NCI-H128 (cell line): ENCODE measurements around the gene GATAD2A.

ENCODE experiments used
- DNase-seq: peaks from one replicate; lab custom pipeline; 2025; ENCODE audit not compliant: unreplicated experiment; lab: John Stamatoyannopoulos, UW

The GATAD2A gene

DNA sequence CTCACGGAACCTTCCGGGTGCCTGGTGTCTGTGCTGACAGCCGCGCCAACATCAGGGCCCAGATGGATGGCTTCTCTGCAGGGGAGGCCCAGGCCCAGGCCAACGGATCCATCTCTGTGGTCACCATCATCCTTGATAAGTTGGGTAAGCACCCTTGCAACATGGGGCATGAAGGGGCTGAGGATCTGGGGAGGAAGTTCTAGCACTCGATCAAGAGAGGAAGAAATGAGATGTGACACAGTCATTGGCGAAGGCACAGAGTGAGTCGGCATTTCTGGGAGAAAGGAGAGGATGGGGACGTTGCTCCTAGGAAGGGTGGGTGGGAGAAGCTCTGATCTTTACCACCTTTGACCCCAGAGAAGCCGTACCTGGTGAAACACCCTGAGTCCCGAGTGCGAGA is 137.0 kb downstream of the GATAD2A start:
- no peak for DNase-seq

DNA sequence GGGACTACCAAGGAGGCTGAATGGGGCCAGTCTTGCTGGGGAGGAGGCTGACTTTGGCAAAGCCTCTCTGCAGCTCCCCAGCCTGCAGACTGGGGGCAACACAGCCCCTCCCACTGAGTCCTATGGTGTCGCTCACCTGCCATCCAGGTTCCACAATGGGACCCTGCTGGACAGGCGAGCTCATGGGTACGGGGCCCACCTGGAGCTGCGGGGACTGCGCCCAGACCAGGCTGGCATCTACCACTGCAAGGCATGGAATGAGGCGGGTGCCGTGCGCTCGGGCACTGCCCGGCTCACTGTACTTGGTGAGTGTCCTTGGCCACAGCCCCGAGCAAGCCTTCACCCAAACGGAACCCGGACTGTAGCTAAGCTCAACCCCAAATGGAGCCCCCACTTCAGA is 137.6 kb downstream of the GATAD2A start:
- DNase-seq = no peak

DNA sequence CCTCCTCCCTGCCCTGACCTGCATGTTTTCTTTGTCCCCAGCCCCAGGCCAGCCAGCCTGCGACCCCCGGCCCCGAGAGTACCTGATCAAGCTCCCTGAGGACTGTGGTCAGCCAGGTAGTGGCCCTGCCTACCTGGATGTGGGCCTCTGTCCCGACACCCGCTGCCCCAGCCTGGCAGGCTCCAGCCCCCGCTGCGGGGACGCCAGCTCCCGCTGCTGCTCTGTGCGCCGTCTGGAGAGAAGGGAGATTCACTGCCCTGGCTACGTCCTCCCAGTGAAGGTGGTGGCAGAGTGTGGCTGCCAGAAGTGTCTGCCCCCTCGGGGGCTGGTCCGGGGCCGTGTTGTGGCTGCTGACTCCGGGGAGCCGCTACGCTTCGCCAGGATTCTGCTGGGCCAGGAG is 138.2 kb downstream of the GATAD2A start:
- DNase-seq = no peak

DNA sequence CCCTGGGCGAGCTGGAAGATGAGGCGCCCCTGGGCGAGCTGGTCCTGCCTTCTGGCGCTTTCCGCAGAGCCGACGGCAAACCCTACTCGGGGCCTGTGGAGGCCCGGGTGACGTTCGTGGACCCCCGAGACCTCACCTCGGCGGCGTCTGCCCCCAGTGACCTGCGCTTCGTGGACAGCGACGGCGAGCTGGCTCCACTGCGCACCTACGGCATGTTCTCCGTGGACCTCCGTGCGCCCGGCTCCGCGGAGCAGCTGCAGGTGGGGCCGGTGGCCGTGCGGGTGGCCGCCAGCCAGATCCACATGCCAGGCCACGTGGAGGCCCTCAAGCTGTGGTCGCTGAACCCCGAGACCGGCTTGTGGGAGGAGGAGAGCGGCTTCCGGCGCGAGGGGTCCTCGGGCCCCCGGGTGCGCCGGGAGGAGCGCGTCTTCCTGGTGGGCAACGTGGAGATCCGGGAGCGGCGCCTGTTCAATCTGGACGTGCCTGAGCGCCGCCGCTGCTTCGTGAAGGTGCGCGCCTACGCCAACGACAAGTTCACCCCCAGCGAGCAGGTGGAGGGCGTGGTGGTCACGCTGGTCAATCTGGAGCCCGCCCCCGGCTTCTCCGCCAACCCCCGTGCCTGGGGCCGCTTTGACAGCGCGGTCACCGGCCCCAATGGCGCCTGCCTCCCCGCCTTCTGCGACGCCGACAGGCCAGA is 138.9 kb downstream of the GATAD2A start:
- DNase-seq = no peak

DNA sequence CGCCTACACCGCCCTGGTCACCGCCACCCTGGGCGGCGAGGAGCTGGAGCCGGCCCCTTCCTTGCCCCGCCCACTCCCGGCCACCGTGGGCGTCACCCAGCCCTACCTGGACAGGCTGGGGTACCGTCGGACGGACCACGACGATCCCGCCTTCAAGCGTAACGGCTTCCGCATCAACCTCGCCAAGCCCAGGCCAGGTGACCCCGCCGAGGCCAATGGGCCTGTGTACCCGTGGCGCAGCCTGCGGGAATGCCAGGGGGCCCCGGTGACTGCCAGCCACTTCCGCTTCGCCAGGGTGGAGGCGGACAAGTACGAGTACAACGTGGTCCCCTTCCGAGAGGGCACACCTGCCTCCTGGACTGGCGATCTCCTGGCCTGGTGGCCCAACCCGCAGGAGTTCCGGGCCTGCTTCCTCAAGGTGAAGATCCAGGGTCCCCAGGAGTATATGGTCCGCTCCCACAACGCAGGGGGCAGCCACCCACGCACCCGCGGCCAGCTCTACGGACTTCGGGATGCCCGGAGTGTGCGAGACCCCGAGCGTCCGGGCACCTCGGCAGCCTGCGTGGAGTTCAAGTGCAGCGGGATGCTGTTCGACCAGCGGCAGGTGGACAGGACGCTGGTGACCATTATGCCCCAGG is 139.6 kb downstream of the GATAD2A start:
- no peak for DNase-seq

DNA sequence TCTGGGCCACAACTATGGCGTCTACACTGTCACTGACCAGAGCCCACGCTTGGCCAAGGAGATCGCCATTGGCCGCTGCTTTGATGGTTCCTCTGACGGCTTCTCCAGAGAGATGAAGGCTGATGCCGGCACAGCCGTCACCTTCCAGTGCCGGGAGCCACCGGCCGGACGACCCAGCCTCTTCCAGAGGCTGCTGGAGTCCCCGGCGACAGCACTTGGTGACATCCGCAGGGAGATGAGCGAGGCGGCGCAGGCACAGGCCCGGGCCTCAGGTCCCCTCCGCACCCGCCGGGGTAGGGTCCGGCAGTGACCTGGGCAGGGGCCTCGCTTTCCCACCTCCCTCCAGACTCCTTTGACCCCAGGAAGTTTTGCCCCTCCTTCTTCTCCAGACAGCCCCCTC is 140.2 kb downstream of the GATAD2A start:
- DNase-seq = no peak

DNA sequence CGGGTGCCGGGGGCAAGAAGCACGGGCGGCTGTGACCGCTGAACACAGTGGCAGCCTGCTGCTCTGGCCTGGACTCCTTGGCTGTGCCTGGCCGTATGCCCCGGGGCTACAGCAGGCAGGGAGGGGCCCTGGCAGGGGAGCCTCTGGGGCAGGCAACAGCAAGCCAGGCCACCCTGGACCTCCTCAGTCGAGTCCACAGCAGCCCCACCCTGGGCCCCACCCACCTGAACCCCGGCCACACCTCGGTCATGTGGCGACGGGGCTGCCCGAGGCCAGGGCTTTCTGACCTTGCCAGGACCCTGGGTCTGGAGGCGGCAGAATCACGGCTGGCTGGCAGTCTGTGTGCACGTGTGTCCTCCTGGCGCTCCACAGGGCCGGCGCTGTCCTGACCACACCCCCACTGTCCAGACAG is 141.3 kb downstream of the GATAD2A start:
- no peak for DNase-seq

DNA sequence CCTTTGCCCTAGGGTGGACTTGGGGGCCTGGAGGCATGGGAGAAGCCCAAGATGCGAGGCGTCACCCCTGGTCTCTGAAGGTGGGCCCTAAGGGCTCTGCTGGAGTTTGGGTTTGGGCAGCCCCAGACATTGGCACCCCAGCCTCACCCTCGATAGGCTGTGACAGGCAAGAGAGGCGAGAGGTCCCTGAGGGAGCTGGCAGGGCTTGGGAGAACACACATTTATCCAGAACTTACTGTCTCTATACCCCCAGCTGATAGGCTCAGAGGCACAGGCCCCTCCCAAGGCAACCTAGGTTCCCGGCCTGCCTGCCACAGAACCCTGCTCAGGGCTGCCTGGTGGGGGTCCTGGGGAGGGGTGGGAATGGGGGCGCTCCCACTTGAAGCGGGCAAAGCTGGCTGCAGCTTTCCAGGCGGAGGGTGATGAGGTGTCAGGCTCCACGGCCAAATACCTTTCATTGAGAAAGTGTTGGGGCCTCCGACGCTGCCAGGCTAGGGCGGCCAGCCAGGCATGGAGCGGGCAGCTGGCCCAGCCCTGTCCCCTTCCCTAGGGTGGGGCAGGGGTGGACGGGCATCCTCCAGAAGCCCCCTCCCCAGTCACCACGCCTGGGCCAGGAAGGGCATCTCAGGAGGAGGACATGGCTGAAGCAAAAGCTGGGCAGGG is 142.3 kb downstream of the GATAD2A start:
- no peak for DNase-seq

DNA sequence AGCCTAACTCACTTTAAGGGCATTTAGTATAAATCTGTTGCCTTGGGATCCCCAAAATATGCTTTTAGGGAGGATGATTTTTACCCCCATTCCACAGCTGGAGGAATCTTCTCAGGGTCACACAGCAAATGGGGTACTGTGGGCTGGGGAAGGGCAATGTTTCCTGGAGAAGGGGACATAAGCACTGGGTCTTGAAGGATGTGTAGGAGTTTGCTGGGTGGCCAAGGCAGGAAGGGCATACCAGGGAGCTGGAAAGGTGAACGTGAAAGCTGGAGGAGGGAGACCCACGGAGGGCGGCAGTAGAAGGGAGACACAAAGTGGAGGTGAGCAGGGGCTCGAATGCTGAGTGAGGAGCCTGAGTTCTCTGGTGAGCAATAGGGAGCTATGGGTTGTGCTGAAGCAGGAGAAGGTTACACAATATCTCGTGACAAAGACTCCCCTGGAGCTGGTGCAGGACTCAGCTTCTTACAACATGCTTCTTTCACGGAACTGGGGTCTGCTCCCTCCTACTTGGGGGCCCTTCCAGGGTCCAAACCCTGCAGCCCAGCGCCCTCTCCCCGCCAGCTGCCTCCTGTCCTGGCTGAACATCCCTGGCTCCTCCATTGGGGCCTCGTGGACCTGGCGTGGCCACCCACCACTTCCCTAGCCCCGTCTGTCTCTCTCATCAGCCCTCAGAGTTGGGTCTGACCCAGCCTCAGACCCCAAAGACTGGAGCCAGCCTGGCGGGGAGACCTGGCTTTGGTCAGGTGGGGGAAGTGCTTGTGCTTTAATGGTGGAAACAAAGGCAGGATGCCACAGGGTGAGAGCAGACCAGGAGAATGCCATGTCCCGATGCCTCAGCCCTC is 143.7 kb downstream of the GATAD2A start:
- no peak for DNase-seq

DNA sequence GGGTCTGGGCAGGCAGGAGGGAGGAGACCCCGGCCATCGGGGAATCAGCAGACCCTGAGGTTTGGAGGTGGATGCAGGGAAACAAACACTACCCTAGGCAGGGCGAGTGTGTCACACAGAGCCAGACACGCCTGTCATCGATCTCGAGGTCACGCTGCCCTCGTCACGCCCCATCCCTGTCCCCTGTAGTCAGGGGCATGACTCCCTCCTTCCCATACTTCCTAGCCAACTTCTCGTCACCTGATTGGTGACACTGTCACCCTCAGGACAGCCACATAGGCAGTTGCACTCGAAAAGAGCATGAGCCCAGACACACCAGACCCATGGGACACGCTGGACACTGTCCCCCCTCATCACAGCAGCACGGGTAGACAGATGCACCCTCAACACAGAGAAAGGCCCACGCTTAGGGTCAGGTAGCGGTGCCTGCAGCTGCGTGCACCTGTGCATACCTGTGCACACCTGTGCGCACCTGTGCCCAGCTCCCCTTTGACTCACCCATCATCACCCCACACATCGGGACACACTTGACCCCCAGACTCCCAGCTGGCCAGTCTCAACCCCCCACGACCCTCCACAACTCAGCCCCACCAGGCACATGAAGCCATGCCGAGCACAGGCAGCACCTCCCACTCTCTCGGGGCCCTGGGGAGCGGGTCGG is 144.5 kb downstream of the GATAD2A start:
- DNase-seq = no peak

DNA sequence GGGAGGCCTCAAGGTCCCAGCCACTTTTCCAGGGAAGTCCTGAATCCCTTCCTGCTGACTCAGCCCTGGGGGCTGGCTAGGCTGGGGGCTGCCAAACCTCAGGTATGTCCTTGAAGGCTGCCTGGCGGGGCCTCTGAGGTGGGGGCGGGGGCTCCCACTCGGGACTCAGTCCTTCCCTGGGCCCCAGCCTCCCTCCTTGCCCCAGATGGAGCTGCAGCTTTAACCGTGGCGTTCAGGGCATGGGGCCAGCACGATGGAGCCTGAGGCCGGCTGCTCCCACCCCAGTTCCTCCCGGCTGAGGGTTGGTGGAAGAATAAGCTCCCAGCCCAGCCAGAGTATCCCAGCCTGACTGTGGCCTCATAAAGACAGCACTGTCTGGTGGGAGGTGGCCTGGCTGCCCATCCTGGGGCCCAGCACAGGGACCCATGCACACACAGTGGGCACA is 145.0 kb downstream of the GATAD2A start:
- DNase-seq = no peak

DNA sequence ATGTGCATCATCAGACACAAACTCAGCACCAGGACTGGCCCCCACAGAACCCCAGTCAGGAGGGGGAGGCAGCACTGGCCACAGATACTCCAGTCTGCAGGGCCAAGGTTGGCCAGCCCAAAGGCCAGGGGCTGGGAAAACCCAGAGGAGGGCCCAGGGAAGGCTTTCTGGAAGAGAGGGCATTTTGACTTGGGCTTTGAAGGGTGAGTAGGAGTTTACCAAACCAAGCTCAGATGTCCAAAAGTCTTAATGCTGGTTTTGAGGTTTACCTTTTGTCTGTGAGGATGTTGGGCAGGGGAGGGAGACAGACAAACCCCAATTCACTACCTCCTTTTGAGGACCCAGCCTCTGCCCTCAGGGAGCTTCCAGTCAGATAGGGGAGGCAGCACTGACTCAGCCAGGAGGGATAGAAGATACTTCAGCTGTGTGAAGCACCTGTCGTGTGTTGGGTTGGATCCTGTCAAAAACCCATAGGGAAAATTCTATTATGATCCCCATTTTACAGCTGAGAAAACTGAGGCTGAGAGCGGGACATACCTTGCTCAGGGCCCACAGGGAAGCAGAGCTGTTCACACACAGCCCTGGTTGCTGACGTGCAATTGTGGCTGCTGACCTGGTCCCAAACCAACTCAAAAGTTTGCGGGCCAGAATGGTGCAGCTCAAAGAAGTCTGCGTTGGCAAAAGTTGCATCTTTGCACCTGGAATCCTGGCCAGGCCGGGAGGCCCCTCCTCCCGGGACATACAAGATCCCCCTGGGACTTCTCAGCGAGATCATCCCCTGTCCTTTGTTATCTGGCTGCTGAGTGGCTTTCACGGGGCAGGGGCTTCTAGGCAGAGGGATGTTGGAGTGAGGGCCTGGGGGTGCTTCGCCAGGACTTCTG is 145.7 kb downstream of the GATAD2A start:
- no peak for DNase-seq

DNA sequence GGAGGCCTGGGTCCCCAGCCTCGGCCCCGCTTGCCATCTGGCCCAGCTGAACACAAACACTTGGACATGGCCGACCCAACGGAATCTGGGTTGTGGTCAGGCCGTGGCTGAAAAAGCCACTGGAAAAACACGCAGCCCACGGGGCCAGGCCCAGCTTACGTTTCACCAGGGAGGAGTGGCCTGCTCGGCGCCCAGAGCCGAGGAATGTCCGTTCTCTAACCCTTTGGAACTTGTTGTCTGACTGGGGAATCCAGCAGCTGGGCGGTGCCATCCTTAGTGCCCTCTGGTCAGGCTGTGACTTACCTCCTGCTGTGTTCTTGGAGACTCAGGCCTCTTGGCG is 146.3 kb downstream of the GATAD2A start:
- no peak for DNase-seq

DNA sequence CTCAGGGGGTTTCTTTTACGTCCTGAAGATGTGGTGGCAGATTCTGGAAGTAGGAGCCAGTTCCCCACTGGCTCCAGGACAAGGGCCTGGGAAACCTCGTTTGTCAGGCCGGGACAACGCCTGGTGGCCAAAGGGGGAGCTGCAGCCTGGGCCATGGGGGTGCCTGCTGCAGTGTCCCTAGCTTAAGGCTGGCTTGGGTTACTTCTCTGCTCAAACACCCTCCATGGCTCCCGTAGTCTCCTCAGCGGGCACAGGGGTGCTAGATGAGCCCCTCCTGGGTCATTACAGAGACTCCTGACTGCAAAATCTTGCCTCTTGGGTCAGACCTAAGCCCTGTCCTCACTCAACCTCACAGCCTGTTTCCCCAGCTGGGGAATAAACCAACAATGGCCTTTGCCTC is 147.3 kb downstream of the GATAD2A start:
- no peak for DNase-seq

DNA sequence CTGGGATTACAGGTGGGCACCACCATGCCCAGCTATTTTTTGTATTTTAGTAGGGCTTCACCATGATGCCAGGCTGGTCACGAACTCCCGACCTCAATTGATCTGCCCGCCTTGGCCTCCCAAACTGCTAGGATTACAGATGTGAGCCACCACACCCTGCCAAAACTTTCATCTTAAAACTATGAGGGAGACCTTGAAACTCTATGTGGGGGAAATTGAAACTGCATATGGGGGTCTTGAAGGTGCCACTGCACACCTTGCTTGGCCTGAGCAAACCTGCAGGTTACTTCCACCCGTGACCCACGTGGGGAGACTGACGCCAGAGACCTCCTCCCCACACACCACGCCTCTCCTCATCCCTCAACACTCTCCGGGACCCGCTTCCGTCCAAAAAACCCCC is 148.2 kb downstream of the GATAD2A start:
- no peak for DNase-seq

DNA sequence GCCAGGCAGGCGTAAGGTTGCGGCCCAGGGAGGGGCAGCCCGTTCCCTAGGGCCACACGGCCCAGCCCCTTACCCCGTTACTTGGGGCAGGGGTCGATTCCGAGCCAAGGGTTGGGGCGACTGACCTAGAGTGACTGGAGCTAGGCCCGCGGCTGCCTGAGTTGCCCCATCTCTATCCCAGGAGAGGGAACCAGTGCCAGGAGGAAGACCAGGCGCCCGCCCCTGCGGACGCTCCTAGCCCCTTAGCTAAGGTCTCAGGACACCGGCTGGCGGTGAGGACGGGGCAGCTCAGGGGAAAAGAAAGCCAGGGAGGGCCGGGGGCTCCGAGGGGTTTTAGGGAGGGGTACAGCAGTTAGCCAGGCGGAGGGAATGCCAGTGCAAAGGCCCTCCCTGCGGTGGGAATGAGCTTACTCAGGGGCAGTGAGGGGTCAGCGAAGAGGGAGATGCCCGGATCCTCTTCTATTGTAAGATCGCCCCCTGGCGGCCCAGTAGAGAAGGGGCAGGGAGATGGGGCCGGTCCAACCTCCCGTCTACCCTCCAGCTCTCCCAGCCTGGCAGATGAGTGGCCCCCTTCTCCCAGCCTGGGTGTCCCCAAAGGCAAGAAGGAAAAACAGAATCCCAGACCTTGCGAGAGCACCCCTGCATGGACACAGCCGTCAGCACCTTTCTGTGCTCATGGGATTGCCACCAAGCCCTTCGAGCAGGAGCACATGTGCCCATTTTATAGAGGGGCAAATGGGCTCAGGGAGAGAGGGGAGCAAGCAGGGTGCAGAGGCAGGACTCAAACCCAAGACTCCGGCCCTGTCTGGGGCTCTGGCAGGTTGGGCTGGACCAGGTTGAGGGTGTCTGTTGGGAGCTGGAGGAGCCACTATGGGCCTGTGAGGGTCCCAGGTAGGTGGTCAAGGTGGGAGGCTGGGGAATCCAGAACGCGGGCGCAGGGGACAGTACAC is 148.9 kb downstream of the GATAD2A start:
- DNase-seq = no peak

DNA sequence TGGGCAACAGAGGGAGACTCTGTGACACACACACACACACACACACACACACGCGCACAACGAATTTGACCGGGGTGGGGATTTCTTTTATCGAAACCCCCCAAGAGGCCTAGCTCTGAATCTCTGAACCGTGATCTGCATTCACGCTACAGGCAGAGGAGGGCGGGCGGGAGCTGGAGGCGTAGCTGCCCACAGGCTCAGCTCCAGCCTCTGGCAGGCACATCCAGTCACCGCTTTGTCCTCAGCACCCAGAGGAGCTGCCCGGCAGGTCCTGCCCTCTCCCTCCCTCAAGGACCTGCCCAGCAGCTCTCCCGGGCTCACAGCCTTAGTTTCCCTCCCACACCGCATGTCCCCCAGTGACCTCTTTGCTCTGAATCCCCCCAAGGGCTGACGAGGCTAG is 152.6 kb downstream of the GATAD2A start:
- no peak for DNase-seq
